GM18507 (cell line): ENCODE results near the gene SLC13A5.
"Not testable (repeated sequence)": the region's sequence is repeated elsewhere in the genome, so short reads cannot be mapped to it uniquely, and the experiment has no call there.

Experiments
- DNase-seq: peaks from one replicate; pipeline ENCODE4 v3.0.0; 2011; ENCODE audit warnings: low read depth; ENCODE audit not compliant: insufficient read length; ENCODE audit errors: extremely low spot score
- FAIRE-seq: peaks from 2 replicates; lab custom pipeline; 2011; peaks lifted over from hg19 to GRCh38; lab: Jason Lieb, UNC

Gene SLC13A5

DNA sequence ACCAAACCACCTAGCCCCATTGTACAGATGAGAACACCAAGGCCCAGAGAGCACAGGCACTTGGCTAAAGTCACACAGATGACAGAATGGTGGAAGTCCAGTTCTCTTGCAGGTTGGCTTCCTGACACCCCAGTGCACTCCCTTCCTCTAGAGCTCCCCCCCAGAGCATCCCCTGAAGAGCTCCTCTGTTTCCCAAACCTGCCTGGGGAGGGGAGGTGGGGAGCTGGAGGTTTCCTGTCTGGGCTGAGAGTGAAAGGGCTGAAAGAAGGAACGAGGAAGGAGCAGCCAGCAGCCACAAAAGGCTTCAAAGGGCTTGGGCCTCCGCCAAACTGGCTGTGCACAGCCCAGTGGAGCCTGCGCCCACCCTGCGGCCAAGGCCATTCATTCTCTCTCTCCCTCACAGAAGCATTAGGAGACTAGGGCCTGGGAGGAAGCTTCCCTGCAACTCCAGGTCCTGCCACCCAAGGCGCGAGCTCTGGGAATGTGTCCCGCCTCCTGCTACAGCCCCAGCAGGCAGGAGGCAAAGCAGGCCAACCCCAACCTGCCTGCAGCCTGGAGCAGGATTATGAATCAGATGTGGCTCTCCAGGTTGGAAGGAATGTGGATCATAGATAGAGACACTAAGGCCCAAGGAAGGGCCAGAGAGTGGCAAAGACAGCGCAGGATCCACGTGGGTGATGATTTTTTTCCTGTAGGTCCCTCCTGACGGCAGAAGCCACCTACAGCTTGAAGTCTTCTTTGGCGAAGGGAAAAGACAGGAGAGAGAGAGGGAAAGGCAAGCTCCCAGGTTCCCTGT, 913 bp downstream of the SLC13A5 start:
- DNase-seq, result no peak
- no peak for FAIRE-seq

DNA sequence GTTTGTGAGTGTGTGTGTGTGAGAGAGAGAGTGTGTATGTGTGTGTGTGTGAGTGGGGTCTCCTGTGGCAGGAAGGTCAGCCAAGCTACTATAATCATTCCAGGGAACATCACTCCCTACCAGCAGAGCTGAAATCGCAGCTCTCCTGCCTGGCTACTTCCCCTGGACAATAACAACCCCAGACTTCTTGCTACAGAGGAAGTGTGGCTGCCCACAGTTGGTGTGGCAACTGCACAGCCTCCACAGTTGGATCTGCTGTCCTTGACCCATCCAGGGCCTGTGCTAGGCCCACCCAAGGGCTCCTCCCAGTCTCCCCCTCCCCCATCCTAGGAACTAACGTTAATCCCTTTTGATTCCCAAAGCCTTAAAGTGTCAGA, 1.5 kb downstream of the SLC13A5 start:
- FAIRE-seq (no peak), DNase-seq (no peak)

DNA sequence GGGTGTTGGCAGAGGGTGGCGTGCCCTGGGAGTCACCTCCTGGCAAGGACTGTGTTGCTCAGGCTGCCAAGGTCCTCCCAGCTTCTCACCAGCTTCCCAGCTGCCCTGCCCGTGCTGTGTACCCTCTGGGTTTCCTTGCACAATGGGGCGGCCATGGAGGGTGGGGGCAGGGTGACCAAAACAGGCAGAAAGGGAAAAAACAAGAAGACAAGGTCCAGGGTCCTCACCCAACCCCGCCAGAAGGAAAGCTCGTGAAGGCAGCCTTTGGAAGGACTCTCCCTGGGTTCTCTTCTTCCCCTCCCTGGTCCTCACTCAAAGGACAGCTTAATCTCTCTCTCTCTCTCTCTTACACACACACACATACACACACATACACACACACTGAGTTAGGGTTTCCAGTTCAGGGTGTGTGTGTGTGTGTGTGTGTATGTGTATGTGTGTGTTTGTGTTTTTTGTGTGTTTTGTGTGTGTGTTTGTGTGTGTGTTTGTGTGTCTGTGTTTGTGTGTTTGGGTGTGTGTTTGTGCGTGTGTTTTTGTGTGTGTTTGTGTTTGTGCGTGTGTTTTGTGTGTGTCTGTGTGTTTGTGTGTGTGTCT, 2.0 kb downstream of the SLC13A5 start:
- no peak for FAIRE-seq
- DNase-seq, result no peak

DNA sequence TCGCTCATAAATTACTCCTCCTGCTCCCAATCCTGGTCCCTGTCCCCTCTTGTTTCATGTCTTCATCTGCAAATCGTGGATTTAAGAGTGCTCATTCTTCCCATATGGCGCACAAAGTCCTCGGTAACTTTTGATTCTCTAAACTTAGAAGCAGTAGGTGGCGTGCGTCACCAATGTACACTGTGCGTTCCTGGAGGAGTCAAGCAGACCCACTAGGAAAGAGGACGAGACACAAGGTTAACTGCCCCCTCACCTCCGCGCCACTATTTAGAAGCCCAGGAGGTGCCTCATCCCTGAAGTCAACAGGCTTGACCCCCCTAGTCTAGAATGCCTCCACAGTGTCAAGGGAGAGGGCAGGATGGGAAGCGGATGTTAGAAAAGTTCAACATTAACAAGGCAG, 2.9 kb downstream of the SLC13A5 start:
- FAIRE-seq (no peak), DNase-seq (no peak)

DNA sequence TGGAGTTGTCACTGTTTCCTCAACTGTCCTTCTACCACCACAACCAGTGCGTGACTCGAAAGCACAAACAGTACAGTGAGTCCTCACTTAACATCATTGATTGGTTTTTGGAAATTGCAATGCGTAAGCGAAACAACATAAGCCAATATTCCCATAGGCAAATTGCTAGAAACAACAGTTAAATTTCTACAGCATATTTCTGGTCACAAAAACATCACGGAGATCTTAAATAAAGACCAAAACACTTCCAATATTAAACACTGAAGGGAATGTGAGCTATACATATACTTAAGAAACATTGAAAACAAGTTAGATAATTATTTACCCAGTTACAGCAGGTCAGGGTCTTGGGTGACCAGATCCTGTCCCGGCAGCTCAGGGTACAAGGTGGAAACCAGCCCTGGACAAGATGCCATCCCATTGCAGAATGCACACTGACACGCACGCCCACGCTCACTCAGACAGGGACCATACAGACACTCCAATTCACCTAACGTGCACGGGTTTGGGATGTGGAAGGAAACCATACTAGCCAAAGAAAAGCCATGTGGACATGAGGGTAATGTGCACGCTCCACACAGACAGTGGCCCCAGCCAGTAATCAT, 4.7 kb downstream of the SLC13A5 start:
- DNase-seq (no peak), FAIRE-seq (no peak)

DNA sequence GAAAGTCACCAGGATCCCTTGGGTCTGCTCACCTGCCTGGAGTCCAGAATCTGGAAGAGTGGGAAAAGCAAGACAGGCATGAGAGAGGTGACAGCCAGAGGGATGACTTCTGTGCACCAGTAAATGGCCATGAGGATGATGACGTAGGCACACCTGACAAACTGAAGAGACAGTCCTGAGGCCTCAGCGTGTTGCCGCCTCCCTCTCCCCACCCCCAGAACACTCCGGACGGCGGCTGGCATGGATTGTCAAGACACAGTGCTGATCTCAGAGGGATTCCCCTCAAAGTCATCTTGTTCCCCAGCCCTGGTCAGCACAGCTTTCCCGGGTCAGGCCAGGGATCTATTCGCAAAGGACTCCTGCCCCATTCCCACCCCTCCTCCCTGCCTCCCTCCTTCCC, 6.2 kb downstream of the SLC13A5 start:
- FAIRE-seq (no peak), DNase-seq (no peak)

DNA sequence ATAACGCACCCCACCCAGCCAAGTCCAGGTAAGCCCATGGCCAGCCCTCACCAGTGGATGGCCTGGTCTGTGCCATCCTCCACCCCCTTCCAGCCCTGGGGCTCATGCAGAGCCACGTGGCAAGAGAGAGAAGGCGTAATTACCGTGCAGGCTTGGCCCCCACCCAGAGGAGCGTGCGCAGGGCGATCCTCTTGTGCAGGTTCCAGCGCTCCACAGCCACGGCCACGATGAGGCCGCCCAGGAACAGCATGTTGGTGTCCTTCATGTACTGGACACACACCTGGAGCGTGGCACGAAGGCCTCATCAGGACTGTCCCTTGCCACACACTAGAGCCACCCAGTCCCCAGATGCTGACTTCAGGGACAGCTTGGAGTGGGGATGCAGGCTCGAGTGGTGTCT, 6.7 kb downstream of the SLC13A5 start:
- no peak for DNase-seq
- no peak for FAIRE-seq

DNA sequence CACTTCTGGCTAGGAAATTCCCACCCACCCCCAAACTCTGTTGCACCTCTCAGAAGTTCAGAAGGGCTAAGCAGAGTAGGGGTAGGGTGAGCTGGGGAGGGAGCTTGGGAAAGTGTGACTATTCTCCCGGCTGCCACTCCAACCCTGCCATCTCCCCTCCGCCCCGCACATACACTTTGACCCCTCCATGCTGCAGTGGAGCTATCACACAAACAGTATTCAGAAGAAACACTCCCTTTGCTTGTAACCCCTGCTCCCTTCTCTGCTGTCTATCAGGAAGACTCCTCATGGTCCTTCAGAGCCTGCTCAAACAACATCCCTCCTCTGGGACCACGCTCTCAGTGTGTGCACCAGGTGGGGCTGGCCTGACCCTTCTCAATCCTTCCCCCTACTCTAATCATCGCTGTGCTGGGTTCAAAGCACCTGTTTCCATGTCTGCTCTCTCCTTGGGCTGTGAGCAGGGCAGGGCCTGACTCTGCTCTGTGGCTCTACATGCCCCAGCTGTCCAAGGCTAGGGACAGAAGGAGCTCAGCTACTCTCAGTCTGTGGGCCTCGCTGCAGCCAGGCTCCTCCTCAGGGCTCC, 8.6 kb downstream of the SLC13A5 start:
- FAIRE-seq, result no peak
- no peak for DNase-seq

DNA sequence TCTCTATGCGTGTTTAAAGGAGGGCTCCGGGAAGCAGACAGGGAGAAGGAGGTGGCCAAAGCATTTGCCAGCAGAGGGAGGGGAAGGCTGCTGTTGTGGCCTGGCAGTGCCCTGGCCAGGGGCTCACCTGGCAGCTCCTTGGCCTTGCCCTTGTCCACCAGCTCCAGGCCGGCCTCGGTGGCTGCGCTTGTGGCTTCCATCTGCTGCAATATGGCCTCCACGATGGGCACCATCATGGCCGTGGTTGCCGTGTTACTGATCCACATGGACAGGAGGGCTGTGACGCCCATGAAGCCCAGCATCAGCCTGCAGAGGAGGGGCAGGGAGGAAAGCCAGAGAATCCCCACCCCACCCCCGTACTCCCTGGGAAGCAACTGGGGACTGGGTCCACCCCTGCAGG, 9.4 kb downstream of the SLC13A5 start:
- no peak for DNase-seq
- no peak for FAIRE-seq

DNA sequence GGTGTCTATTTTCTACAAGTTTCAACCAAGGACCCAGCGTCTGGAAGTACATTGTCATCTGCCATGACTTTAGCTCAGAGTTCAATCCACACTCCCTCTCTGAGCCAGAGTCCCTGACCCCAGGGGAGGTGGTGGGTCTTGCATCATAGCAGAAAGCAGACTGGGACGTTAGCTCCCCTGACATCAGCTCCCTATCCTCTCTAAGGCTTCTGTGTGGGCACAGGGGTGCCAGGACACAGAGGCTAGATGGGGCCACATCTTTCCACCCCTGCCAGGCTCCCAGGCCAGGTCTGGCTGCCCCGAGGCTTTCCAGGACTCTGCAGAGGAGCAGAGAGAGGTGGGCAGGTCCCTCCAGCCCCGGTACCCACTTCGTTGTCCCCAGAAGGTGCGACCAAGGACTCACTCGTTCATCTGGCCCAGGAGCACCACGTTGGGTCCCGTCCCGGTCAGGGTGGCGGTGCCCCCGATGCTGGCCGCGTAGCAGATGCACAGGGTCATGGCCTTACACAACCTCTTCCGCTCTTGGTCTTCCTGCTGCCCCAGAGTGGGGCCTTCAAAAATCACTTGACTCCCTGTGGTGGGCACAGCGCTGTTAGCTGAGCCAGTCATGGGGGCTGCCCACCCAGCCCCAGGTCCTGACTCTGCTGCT, 10.5 kb downstream of the SLC13A5 start:
- DNase-seq (no peak), FAIRE-seq (no peak)

DNA sequence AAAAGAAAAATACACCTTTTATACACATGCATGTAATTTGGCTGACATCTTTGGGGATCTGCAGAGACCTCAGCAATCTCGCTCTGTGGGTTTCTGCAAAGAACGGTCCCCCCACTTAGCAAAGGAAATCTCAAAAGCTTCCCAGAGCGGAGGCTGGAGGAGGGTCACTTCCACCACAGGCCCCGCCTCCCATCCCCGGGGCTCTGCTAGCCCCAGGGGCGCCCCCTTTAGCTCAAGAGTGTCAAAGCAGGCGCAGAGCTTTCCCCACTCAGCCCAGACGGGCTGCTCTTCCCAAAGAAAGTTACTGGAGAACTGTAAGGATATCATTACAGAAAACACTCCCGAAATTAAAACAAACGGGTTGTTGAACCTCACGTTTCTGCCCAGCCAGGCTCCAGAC, 11.4 kb downstream of the SLC13A5 start:
- FAIRE-seq, result no peak
- DNase-seq, result no peak

DNA sequence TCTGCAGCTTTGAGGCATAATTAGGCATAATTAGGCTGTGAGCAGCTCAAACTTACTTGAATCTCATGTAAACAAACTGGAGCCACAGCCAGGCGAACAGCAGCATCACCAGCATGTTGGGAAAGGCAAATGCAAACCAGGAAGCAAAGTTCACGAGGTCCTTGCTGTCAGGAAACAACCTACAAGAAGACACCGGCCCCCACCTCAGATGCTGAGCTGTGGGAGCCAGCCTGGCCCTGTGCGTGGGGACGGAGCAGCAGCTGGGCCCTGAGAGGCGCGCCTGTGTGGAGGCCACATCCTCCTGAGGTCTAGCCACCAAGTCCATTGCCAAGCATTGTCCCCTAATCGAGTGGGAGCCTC, 12.2 kb downstream of the SLC13A5 start:
- DNase-seq (no peak), FAIRE-seq (no peak)

DNA sequence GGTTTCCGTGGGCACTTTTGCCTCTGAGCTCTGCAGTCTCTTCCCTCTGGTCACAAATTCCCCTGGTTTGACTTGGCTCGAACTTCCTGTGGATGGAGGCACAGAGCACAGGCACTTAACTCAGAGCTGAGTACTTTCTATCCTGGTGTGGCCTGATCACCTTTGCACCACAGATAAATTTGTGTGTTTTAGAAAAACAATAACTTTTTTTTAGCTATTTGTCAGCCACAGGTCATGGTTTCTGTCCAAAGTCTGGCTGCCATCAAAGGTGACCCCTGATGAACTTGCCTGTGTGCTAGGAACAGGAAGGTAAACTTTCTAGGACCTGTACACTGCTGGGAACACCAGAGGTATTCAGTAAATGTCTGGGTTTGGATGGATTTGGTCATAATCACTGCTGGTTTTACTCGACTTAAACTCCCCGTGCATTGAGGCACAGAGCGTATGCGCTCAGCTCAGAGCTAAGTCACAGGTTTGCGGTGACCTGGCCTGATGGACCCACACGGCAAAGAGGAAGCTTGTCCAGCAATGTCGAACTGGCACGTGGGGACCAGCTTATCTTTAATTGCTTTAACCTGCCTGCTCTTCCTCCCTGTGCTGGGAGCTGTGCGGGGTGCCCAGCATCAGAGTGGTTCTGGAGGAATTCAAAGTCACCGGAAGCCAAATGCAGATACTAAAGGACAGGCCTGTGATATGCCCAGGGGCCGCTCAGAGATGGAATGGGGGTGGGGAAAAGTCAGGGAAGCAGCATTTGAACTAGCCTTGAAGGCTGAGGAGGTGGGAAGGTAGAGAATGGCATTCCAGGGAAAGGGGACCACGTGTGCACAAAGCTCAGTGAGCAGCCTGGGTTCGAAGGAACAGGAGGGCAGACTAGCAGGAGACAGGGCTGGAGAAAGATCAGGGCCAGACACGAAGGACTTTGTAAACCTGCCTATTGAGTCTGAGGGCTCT, 12.9 kb downstream of the SLC13A5 start:
- DNase-seq, result no peak
- no peak for FAIRE-seq

DNA sequence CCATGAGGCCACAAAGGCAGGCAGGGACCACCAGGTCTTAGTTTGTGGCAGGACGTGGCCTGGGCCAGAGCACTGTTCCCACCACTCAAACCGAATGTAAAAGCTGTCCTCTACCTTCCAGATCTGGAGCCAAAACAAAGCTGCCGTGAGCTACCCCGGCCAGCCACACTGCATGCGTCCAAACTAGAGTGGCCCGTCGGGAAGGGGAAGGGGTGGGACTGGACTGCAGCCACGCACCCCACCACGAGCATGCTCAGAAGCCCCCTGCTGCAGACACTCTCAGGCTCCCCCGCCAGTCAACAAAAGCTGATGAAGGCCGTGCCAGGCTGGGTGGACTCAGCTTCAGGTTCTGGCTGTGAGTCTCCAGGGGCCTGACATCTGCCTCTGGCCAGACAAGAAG, 15.2 kb downstream of the SLC13A5 start:
- FAIRE-seq, result no peak
- DNase-seq, result no peak

DNA sequence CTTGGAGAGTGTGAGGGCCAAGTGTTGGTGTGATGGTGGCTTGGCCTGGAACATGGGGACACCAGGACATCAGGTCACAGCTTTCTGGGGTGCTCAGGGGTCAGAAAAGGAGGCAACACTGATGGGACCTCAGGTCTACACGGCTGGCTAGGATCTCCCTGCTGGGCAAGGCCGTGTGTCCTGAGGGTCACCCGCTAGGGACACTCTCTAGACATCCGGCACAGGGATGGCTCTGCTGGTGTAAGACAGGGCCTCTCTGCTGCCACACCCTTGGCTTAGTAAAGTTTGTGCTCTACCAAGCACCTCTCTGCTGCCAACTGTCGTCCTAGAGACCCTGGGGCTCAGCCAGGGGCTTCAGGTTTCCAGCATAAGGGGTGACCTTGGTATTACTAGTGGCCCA, 16.3 kb downstream of the SLC13A5 start:
- DNase-seq (no peak), FAIRE-seq (no peak)

DNA sequence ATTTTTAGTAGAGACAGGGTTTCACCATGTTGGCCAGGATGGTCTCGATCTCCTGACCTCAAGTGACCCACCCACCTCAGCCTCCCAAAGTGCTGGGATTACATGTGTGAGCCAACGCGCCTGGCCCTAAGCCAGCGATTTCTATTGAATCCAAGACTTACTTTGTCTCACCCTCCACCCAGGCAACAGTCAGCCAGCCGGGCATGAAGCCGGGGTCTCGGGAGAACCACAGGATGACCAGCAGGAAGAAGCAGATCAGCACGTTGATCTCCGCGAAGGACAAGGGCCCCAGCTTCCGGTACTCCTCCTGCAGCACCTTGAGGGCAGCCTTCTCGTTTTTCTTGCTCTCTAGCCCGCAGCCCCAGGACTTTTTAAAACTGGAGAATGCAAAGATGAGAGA, 17.6 kb downstream of the SLC13A5 start:
- DNase-seq, result no peak
- no peak for FAIRE-seq

DNA sequence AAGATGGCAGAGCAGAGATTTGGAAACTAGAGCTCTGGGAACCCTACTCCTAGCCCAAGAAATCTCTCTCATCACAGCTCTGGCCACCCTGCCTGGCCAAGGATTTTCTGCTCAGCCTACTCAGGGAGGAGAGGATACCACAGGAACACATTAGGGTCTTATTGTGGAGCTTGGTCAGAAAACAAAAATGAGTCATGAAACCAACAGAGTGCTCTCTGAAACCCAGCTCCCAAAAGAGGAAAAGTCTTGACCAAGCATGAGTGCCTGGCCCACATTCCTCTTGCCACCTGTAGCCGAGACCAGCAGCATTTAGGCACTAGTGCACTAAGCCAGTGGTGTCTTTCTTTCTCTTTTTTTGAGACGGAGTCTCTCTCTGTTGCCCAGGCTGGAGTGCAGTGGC, 18.1 kb downstream of the SLC13A5 start:
- FAIRE-seq (no peak), DNase-seq (no peak)

DNA sequence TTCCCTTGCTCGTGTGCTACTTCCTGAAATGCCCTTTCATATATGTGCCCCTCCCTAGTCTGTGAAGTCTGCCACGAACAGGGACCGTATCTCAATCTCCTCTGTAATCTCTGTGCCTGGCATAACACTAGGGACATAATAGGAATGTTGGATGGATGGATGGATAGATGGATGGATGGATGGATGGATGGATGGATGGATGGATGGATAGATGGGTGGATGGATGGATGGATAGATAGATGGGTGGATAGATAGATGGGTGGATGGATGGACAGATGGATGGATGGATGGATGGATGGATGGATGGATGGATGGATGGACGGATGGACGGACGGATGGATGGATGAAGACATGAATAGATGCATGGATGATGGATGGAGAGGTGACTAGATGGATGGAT, 21.2 kb downstream of the SLC13A5 start:
- FAIRE-seq, result not testable (repeated sequence)

DNA sequence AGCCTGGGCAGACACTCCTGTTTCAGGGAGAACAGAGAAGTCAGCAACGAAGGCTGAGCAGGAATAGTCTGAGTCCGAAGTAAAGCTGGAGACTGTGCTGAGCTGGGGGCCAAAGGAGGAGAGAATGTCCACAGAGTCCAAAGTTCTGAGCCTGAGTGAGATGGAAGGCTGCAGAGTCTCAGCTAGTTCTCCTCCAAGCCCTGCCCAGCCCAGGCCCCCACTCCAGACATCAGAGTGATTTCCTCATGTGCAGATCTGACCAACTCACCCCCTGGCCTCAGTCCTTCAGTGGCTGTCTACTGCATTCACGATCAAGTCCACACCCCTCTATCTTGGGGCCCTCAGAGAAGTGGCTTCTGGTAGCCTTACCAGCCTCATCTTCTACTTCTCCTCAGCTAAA, 21.6 kb downstream of the SLC13A5 start:
- FAIRE-seq, result no peak

More for the DNA sequence above, 21.2 kb downstream of the SLC13A5 start:
- not testable (repeated sequence) for DNase-seq

More for the DNA sequence above, 21.6 kb downstream of the SLC13A5 start:
- no peak for DNase-seq
